ENCODE measurements around the gene USP16.
"Not testable (repeated sequence)": the region's sequence is repeated elsewhere in the genome, so short reads cannot be mapped to it uniquely, and the experiment has no call there.

Gene USP16

GRCh38 chr21:29075706-29076466 is 51.4 kb downstream of the USP16 start:
- TF ChIP-seq SUZ12 (IDR thresholded peaks at IDR 0.05) = no peak
- TF ChIP-seq PKNOX1 (IDR thresholded peaks at IDR 0.05) = peak; percentile 70
- ChIA-PET CTCF (interaction anchor here (1.5 kb wide), 1 partner anchor 88 kb away, joined by 5 read pairs; no protein-coding TSS in a partner anchor), POLR2A (no interaction called here)
- DNase-seq (ENCODE audit: extremely low spot score) = no peak

- DNase-seq (ENCODE audit: extremely low spot score); POLR2A ChIA-PET: not testable (repeated sequence)
- CTCF ChIA-PET = interaction anchor here (0.6 kb wide), 1 partner anchor 132 kb away, joined by 4 read pairs; no protein-coding TSS in a partner anchor
Measured at GRCh38 chr21:29076731-29077640, 52.5 kb downstream of the USP16 start.

GRCh38 chr21:29077651-29078090 is 53.2 kb downstream of the USP16 start:
- TF ChIP-seq CTBP1 (IDR thresholded peaks at IDR 0.05; ENCODE audit: borderline replicate concordance) = no peak
- TF ChIP-seq ARNT (IDR thresholded peaks at IDR 0.05) = no peak
- TF ChIP-seq SP1 (IDR thresholded peaks at IDR 0.05) = no peak
- no peak for TF ChIP-seq LEF1 (IDR thresholded peaks at IDR 0.05; ENCODE audit: borderline replicate concordance)
- no peak for TF ChIP-seq ZNF384 (IDR thresholded peaks at IDR 0.05)
- no peak for TF ChIP-seq ELF4 (IDR thresholded peaks at IDR 0.05)
- TF ChIP-seq NFRKB (IDR thresholded peaks at IDR 0.05) = no peak
- no peak for TF ChIP-seq PKNOX1 (IDR thresholded peaks at IDR 0.05)
- no peak for TF ChIP-seq TARDBP (IDR thresholded peaks at IDR 0.05)
- no peak for TF ChIP-seq SUZ12 (IDR thresholded peaks at IDR 0.05)
- ChIA-PET POLR2A (no interaction called here), CTCF (no interaction called here)
- DNase-seq (ENCODE audit: extremely low spot score) = no peak

- TF ChIP-seq SUZ12 (IDR thresholded peaks at IDR 0.05) (no peak), FOXK2 (IDR thresholded peaks at IDR 0.05) (no peak), L3MBTL2 (conservative IDR thresholded peaks at IDR 0.05) (no peak), TARDBP (IDR thresholded peaks at IDR 0.05) (no peak), CTBP1 (IDR thresholded peaks at IDR 0.05; ENCODE audit: borderline replicate concordance) (no peak), FOXA1 (IDR thresholded peaks at IDR 0.05) (no peak), ELF4 (IDR thresholded peaks at IDR 0.05) (no peak), ARNT (IDR thresholded peaks at IDR 0.05) (no peak), NFRKB (IDR thresholded peaks at IDR 0.05) (no peak), FOXM1 (IDR thresholded peaks at IDR 0.05; ENCODE audit: borderline replicate concordance) (no peak)
- CTCF ChIA-PET = interaction anchor here (1.2 kb wide), 1 partner anchor 13 kb away, joined by 5 read pairs; no protein-coding TSS in a partner anchor
- DNase-seq (ENCODE audit: extremely low spot score) = no peak
- POLR2A ChIA-PET = no interaction called here
Measured at GRCh38 chr21:29078869-29079767, 54.6 kb downstream of the USP16 start.

GRCh38 chr21:29080454-29080941 is 56.0 kb downstream of the USP16 start:
- no peak for DNase-seq (ENCODE audit: extremely low spot score)
- POLR2A ChIA-PET = interaction anchor here (0.8 to 1.0 kb wide), 2 partner anchors 15 to 56 kb away, joined by 3 read pairs; partner anchors contain the start of gene USP16
- TF ChIP-seq NFRKB (IDR thresholded peaks at IDR 0.05) (no peak), L3MBTL2 (conservative IDR thresholded peaks at IDR 0.05) (no peak), LEF1 (IDR thresholded peaks at IDR 0.05; ENCODE audit: borderline replicate concordance) (no peak), ZNF384 (IDR thresholded peaks at IDR 0.05) (no peak), TARDBP (IDR thresholded peaks at IDR 0.05) (no peak)
- CTCF ChIA-PET = interaction anchor here (1.2 kb wide), 1 partner anchor 11 kb away, joined by 5 read pairs; no protein-coding TSS in a partner anchor

- DNase-seq (ENCODE audit: extremely low spot score) = no peak
- POLR2A ChIA-PET = interaction anchor here (1.7 kb wide), 1 partner anchor 9 kb away, joined by 11 read pairs; the partner anchor contains the start of gene CCT8
- CTCF ChIA-PET = no interaction called here
- TF ChIP-seq FOXA1 (IDR thresholded peaks at IDR 0.05) (no peak), LEF1 (IDR thresholded peaks at IDR 0.05; ENCODE audit: borderline replicate concordance) (no peak), BHLHE40 (IDR thresholded peaks at IDR 0.05; ENCODE audit: borderline replicate concordance) (no peak), ARNT (IDR thresholded peaks at IDR 0.05) (no peak), FOXK2 (IDR thresholded peaks at IDR 0.05) (no peak), PKNOX1 (IDR thresholded peaks at IDR 0.05) (no peak), FOXM1 (IDR thresholded peaks at IDR 0.05; ENCODE audit: borderline replicate concordance) (no peak), TARDBP (IDR thresholded peaks at IDR 0.05) (no peak), CTBP1 (IDR thresholded peaks at IDR 0.05; ENCODE audit: borderline replicate concordance) (no peak)
Measured at GRCh38 chr21:29082046-29082815, 57.8 kb downstream of the USP16 start.

Data from HEK293T (cell line).